Esophagus muscularis mucosa (tissue), 4 donors: ENCODE results near the gene FURIN. TPM values are rescaled to one million over a fixed set of nuclear protein-coding genes. Genes with fewer than 3 reads are reported as not detected.
A peak's percentile ranks its signal among the peaks of the same experiment; 100 is the strongest.

Experiments
- DNase-seq: peaks from one replicate; pipeline ENCODE4 v3.0.0-alpha.2; 2017; ENCODE audit errors: extremely low spot score
- H3K27ac ChIP-seq, 4 donors: fragments of 200-600 bp; sonication (generic); replicated peaks in 1 of 4; 1 replicate in 3 of 4; 2 replicates in 1 of 4; pipeline ENCODE4 v1.5.1; 2016 to 2019; ENCODE audit warnings: mild to moderate bottlenecking in 1 of 4
- H3K27me3 ChIP-seq, 4 donors: fragments of 200-600 bp; sonication (generic); one replicate each; pipeline versions ENCODE4 v1.5.1 to v1.6.0; 2016 to 2019
- H3K36me3 ChIP-seq, 4 donors: fragments of 200-600 bp; sonication (generic); one replicate each; pipeline ENCODE4 v1.5.1; 2016 to 2019
- H3K4me1 ChIP-seq, 4 donors: fragments of 200-600 bp; sonication (generic); one replicate each; pipeline ENCODE4 v1.5.1; 2016 to 2019
- H3K4me3 ChIP-seq, 4 donors: fragments of 200-600 bp; sonication (generic); 1 replicate in 2 of 4; 2 replicates in 2 of 4; pipeline ENCODE4 v1.5.1; 2016 to 2019; ENCODE audit warnings: mild to moderate bottlenecking in 4 of 4, moderate library complexity in 1 of 4
- H3K9me3 ChIP-seq, 4 donors: fragments of 200-600 bp; sonication (generic); 1 replicate in 3 of 4; 2 replicates in 1 of 4; pipeline ENCODE4 v1.5.1; 2016 to 2019
- CTCF ChIP-seq, 3 experiments: fragments of 200-600 bp in 2 of 3; fragments of 450-650 bp in 1 of 3; sonication (generic) in 2 of 3; IDR thresholded peaks; one replicate each; pipeline ENCODE4 v1.5.1; 2017 to 2019; ENCODE audit warnings: antibody characterized with exemption in 3 of 3, mild to moderate bottlenecking in 2 of 3, moderate library complexity in 1 of 3
- EP300 ChIP-seq: sonication (generic); formaldehyde crosslinking; IDR thresholded peaks from one replicate; pipeline ENCODE4 v1.6.1; 2017; ENCODE audit warnings: antibody characterized with exemption
- POLR2A ChIP-seq: fragments of 450-650 bp; IDR thresholded peaks from one replicate; pipeline ENCODE4 v1.6.1; 2017; ENCODE audit warnings: antibody characterized with exemption, moderate library complexity, mild to moderate bottlenecking, low read depth
- POLR2AphosphoS5 ChIP-seq, 2 donors: sonication (generic); formaldehyde crosslinking; IDR thresholded peaks; one replicate each; pipeline ENCODE4 v1.6.1; 2017; ENCODE audit warnings: antibody characterized with exemption in 2 of 2
- WGBS: methylation state at CpG from one replicate; pipeline ENCODE4 v1.1.5; 2018; 5-methylcytosine and 5-hydroxymethylcytosine counted together
- intact Hi-C: fragments of 100-400 bp; cut with DNase I; formaldehyde crosslinking; loops from one replicate; pipeline ENCODE4 v1.15.1; 2023
- total RNA-seq, 4 donors: library from RNA; depleted of rRNA; stranded (reverse); fragments of >200 nt; gene quantifications; one replicate each; pipeline versions ENCODE4 v1.1.0 to v1.2.1, GENCODE V29; 2016

Gene FURIN
- total RNA-seq, 4 donors from 2014 or later: 39.0 to 84.0 (median 80.3) TPM

GRCh38 chr15:90904746-90905145, 36.4 kb downstream of the FURIN start:
- intact Hi-C loops: no loop called here
- no peak overlapping the region for H3K27ac ChIP-seq
- DNase-seq: no peak
- H3K9me3 ChIP-seq: no peaks in the 10 kb centered on the region
- no peak overlapping the region for H3K4me3 ChIP-seq
- TF ChIP-seq POLR2AphosphoS5 (IDR thresholded peaks at IDR 0.05): no peak
- no peak for TF ChIP-seq EP300
- TF ChIP-seq POLR2A: no peak
- peaks cover 38 to 49% (median 48%) of the 10 kb centered on the region in 4 donors for H3K36me3 ChIP-seq
- WGBS: 93% methylated on average over 9 of the region's 9 CpGs
- H3K27me3 ChIP-seq: no peaks in the 10 kb centered on the region
- peaks cover 31 to 49% (median 38%) of the 10 kb centered on the region in 4 donors for H3K4me1 ChIP-seq

GRCh38 chr15:90905306-90906180, 37.2 kb downstream of the FURIN start:
- intact Hi-C loops: no loop called here
- TF ChIP-seq EP300 (no peak), CTCF (IDR thresholded peaks at IDR 0.05) (no peak), POLR2AphosphoS5 (IDR thresholded peaks at IDR 0.05) (no peak), POLR2A (no peak)
- peaks cover 46 to 57% (median 56%) of the 10 kb centered on the region in 4 donors for H3K36me3 ChIP-seq
- H3K4me3 ChIP-seq: no peak overlapping the region
- H3K9me3 ChIP-seq: no peaks in the 10 kb centered on the region
- DNase-seq: no peak
- H3K27me3 ChIP-seq: no peaks in the 10 kb centered on the region
- H3K27ac ChIP-seq: no peak overlapping the region
- H3K4me1 ChIP-seq: peaks cover 31 to 49% (median 38%) of the 10 kb centered on the region in 4 donors
- WGBS: 94% methylated on average over 16 of the region's 28 CpGs

GRCh38 chr15:90906181-90906849, 37.9 kb downstream of the FURIN start:
- WGBS: 95% methylated on average over 6 of the region's 11 CpGs
- H3K9me3 ChIP-seq: no peaks in the 10 kb centered on the region
- peaks cover 31 to 49% (median 38%) of the 10 kb centered on the region in 4 donors for H3K4me1 ChIP-seq
- H3K4me3 ChIP-seq: no peak overlapping the region
- no peaks in the 10 kb centered on the region for H3K27me3 ChIP-seq
- H3K36me3 ChIP-seq: peaks cover 54 to 65% (median 64%) of the 10 kb centered on the region in 4 donors
- TF ChIP-seq CTCF (IDR thresholded peaks at IDR 0.05): no peak
- no peak for TF ChIP-seq POLR2A
- no peak for TF ChIP-seq POLR2AphosphoS5 (IDR thresholded peaks at IDR 0.05)
- TF ChIP-seq EP300: no peak
- H3K27ac ChIP-seq: peak overlapping the region in 2 of 4 donors; percentile 17 to 33
- no peak for DNase-seq
- intact Hi-C loops: no loop called here

GRCh38 chr15:90907051-90907660, 38.8 kb downstream of the FURIN start:
- Histone ChIP-seq H3K4me1 (peaks cover 24 to 41% (median 31%) of the 10 kb centered on the region in 4 donors), H3K36me3 (peaks cover 62 to 73% (median 72%) of the 10 kb centered on the region in 4 donors), H3K9me3 (no peaks in the 10 kb centered on the region), H3K4me3 (no peak overlapping the region), H3K27me3 (no peaks in the 10 kb centered on the region), H3K27ac (peak overlapping the region in 2 of 4 donors; percentile 33 to 35)
- TF ChIP-seq CTCF (IDR thresholded peaks at IDR 0.05): no peak
- TF ChIP-seq POLR2AphosphoS5 (IDR thresholded peaks at IDR 0.05): no peak
- no peak for TF ChIP-seq EP300
- no peak for TF ChIP-seq POLR2A
- WGBS: 71% methylated on average over 14 of the region's 15 CpGs
- intact Hi-C loops: no loop called here
- DNase-seq: no peak
